ENCODE measurements around the gene SIAH3. TPM values are rescaled to one million over a fixed set of nuclear protein-coding genes. Genes with fewer than 3 reads are reported as not detected.

SIAH3 gene
- total RNA-seq, 1 experiment from 2014 or later = not detected

DNA sequence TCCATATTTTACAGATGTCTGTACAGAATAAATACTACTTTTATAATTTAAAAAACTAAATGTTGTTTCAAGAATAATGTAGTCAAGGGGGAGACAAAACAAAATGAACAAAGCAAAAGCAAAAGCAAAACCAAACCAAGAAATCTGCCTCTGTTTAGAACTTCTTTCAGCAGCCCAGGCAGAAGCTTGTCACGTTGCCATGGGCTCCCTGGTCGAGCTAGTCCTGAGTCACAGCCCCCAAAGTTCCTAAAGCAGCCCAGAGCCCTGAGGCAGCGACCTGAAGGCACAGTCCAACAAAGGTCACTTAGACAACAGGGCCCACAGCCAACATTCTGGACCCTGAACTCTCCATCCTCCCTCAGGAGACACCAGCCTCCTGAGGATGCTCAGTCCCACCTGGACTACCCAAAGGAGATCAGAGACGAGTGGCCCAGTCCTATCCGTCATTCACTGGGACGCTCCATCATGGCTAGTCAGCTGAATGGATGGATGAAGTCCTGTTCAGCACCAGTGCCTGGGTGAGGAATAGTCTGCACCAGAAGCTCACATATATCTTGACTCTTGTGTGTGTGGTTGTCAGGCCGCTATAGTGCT is 41.7 kb downstream of the SIAH3 start:
- H3K9me2 ChIP-seq (replicated peaks; ENCODE audit: low read length) = no peaks in the 10 kb centered on the region
- intact Hi-C loops (cut with micrococcal nuclease) = loop anchor here (5.0 to 10.0 kb wide), 3 partner anchors 135 to 507 kb away; no protein-coding TSS in a partner anchor
- POLR2A ChIA-PET (ENCODE audit: unreplicated experiment) = no interaction called here

DNA sequence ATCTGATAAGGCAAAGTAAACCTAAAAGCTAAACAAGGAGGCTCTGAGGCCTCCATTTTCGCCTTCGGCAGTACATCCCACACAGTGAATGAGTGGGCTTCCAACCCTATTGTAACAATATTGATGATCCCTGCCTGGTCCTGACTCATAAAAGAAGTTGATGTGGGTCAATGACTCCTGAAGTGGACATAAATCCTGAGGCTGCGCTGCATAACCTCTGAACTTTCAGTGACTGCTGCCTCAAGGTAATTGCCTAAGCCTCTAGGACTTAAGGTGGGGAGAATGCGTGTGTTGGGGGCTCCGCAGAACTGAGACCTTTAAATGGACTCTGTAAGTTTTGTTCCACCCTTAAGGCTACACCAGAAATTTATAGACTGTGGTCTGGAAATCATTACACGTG is 42.6 kb downstream of the SIAH3 start:
- Histone ChIP-seq H4K20me1 (ENCODE audit: low read length) (no peaks in the 10 kb centered on the region), H2AFZ (ENCODE audit: low read length) (no peak overlapping the region), H3K9ac (ENCODE audit: low read length) (no peak overlapping the region), H3K9me2 (replicated peaks; ENCODE audit: low read length) (no peaks in the 10 kb centered on the region), H3K4me1 (ENCODE audit: insufficient read depth, low read length) (no peaks in the 10 kb centered on the region), H3K4me2 (ENCODE audit: low read length) (no peak overlapping the region), H3F3A (ENCODE audit: low read length, unreplicated experiment) (no peaks in the 10 kb centered on the region), H3K27me3 (ENCODE audit: low read length) (no peaks in the 10 kb centered on the region), H3K9me3 (ENCODE audit: low read length) (no peaks in the 10 kb centered on the region), H3K36me3 (ENCODE audit: low read depth, low read length) (no peaks in the 10 kb centered on the region), H3K27ac (ENCODE audit: low read length) (no peak overlapping the region), H3K79me2 (ENCODE audit: low read length) (no peaks in the 10 kb centered on the region), H3K4me3 (ENCODE audit: low read length) (no peak overlapping the region)
- POLR2A ChIA-PET (ENCODE audit: unreplicated experiment) = no interaction called here
- intact Hi-C loops (cut with micrococcal nuclease) = loop anchor here (5.0 to 10.0 kb wide), 3 partner anchors 136 to 508 kb away; no protein-coding TSS in a partner anchor
- TF ChIP-seq EZH2 (IDR thresholded peaks at IDR 0.05; ENCODE audit: low read length, unreplicated experiment) (no peak), EZH2phosphoT487 (IDR thresholded peaks at IDR 0.05; ENCODE audit: borderline replicate concordance, low read length) (no peak)
- TF ChIP-seq, protein P1, sequence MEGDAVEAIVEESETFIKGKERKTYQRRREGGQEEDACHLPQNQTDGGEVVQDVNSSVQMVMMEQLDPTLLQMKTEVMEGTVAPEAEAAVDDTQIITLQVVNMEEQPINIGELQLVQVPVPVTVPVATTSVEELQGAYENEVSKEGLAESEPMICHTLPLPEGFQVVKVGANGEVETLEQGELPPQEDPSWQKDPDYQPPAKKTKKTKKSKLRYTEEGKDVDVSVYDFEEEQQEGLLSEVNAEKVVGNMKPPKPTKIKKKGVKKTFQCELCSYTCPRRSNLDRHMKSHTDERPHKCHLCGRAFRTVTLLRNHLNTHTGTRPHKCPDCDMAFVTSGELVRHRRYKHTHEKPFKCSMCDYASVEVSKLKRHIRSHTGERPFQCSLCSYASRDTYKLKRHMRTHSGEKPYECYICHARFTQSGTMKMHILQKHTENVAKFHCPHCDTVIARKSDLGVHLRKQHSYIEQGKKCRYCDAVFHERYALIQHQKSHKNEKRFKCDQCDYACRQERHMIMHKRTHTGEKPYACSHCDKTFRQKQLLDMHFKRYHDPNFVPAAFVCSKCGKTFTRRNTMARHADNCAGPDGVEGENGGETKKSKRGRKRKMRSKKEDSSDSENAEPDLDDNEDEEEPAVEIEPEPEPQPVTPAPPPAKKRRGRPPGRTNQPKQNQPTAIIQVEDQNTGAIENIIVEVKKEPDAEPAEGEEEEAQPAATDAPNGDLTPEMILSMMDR (conservative IDR thresholded peaks at IDR 0.05; ENCODE audit: low read depth, low read length) = no peak
- CTCF ChIA-PET = no interaction called here
- DNase-seq (no peak), ATAC-seq (no peak)
- BruUV-seq (replicated peaks) = no TSS peak

More for the DNA sequence above, 41.7 kb downstream of the SIAH3 start:
- Histone ChIP-seq H3K27ac (ENCODE audit: low read length) (no peak overlapping the region), H3K4me1 (ENCODE audit: insufficient read depth, low read length) (no peaks in the 10 kb centered on the region), H3K79me2 (ENCODE audit: low read length) (no peaks in the 10 kb centered on the region), H4K20me1 (ENCODE audit: low read length) (no peaks in the 10 kb centered on the region), H3K27me3 (ENCODE audit: low read length) (no peaks in the 10 kb centered on the region), H3K9ac (ENCODE audit: low read length) (no peak overlapping the region), H3K9me3 (ENCODE audit: low read length) (no peaks in the 10 kb centered on the region), H3K36me3 (ENCODE audit: low read depth, low read length) (no peaks in the 10 kb centered on the region), H3F3A (ENCODE audit: low read length, unreplicated experiment) (no peaks in the 10 kb centered on the region), H3K4me3 (ENCODE audit: low read length) (no peak overlapping the region), H2AFZ (ENCODE audit: low read length) (no peak overlapping the region), H3K4me2 (ENCODE audit: low read length) (no peak overlapping the region)
- CTCF ChIA-PET = no interaction called here
- DNase-seq = no peak
- ATAC-seq = no peak
- TF ChIP-seq EZH2 (IDR thresholded peaks at IDR 0.05; ENCODE audit: low read length, unreplicated experiment) (no peak), EZH2phosphoT487 (IDR thresholded peaks at IDR 0.05; ENCODE audit: borderline replicate concordance, low read length) (no peak)
- TF ChIP-seq, protein P1 (conservative IDR thresholded peaks at IDR 0.05; ENCODE audit: low read depth, low read length) = no peak
- no TSS peak for BruUV-seq (replicated peaks)

DNA sequence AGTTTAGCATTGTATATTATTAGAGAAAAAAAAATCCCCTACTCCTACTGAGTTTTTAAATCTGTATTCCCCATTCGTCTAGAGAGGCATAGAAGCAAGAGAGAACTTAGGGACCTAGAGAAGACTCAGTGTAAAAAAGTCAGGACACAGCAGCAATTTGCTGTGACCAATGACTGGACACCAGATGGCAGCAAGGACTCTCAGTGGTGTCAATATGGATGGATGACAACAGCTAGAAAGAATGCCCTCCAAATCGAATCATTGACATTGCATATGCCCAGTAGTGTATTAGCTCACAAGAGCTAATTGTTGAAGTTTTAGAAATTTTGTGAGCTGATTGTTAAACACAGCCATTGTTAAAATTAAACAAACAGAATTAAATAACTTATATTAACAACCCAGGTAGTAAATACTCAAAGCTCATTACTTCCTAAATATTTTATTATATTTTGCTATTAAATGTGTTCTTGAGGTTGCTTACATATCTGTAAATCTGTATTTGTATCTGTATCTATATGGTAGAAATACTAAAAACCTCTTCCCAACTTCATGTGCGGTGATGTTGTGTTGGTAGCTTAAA is 43.9 kb downstream of the SIAH3 start:
- Histone ChIP-seq H3K9ac (ENCODE audit: low read length) (no peak overlapping the region), H2AFZ (ENCODE audit: low read length) (no peak overlapping the region), H3K4me1 (ENCODE audit: insufficient read depth, low read length) (no peaks in the 10 kb centered on the region), H3K79me2 (ENCODE audit: low read length) (no peaks in the 10 kb centered on the region), H3K36me3 (ENCODE audit: low read depth, low read length) (no peaks in the 10 kb centered on the region), H4K20me1 (ENCODE audit: low read length) (no peaks in the 10 kb centered on the region), H3K4me2 (ENCODE audit: low read length) (no peak overlapping the region), H3K4me3 (ENCODE audit: low read length) (no peak overlapping the region), H3K27ac (ENCODE audit: low read length) (no peak overlapping the region), H3F3A (ENCODE audit: low read length, unreplicated experiment) (no peaks in the 10 kb centered on the region), H3K9me2 (replicated peaks; ENCODE audit: low read length) (no peaks in the 10 kb centered on the region), H3K9me3 (ENCODE audit: low read length) (no peaks in the 10 kb centered on the region), H3K27me3 (ENCODE audit: low read length) (no peaks in the 10 kb centered on the region)
- no TSS peak for BruUV-seq (replicated peaks)
- TF ChIP-seq EZH2phosphoT487 (IDR thresholded peaks at IDR 0.05; ENCODE audit: borderline replicate concordance, low read length) (no peak), EZH2 (IDR thresholded peaks at IDR 0.05; ENCODE audit: low read length, unreplicated experiment) (no peak)
- TF ChIP-seq, protein P1 (conservative IDR thresholded peaks at IDR 0.05; ENCODE audit: low read depth, low read length) = peak; percentile 66
- ATAC-seq (peak; percentile 84), DNase-seq (peak; percentile 59)
- CTCF ChIA-PET = interaction anchor here (0.6 to 1.3 kb wide), 5 partner anchors 72 to 514 kb away, joined by 3 to 10 read pairs (median 6); no protein-coding TSS in a partner anchor
- intact Hi-C loops (cut with micrococcal nuclease) = loop anchor here (1.0 to 10.0 kb wide), 6 partner anchors 73 to 510 kb away; no protein-coding TSS in a partner anchor
- POLR2A ChIA-PET (ENCODE audit: unreplicated experiment) = no interaction called here

All from PC-3 (cell line).